Cortex of kidney (tissue), 1 donor: Measurements from ENCODE around the gene SLC34A1.
"Not testable (repeated sequence)": the region's sequence is repeated elsewhere in the genome, so short reads cannot be mapped to it uniquely, and the experiment has no call there.

ENCODE experiments used
- DNase-seq: peaks from one replicate; lab custom pipeline; 2025; lab: John Stamatoyannopoulos, UW

The SLC34A1 gene

DNA sequence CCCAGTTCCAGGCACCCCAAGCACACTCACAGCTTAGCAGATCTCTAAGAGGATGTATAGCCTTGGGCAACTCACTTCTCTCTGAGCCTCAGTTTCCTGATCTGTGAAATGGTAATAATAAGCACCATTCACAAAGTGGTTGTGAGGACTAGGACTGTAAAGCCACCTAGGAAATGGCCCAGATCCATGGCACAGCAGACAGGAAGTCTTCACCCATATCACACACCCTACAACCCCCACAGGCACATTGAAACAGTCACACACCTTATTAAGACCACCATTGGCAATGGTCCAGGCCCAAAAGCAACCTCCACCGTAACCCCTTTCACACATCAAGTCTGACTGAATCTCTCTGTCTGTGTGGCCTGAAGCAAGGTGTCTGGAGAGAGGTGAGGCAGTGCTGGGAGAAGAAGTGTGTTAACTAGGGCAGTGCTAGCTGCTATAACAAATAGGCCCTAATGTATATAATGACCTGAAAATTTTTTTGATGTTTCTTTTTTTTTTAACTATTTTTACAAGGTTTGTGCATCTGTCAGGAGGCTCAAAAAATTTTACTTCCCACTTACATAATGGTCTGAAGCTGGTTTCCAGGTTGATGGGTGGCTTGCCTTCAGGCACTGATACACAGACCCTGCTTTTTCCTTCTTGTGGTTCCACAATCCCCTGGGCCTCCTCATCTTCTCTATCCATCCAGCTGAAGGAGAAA is 28.9 kb upstream of the SLC34A1 start:
- DNase-seq, result no peak

GRCh38 chr5:177355868-177356168 is 28.4 kb upstream of the SLC34A1 start:
- DNase-seq, result no peak

- no peak for DNase-seq
These were observed 27.5 kb upstream of the SLC34A1 start for GRCh38 chr5:177356746-177357145.

DNA sequence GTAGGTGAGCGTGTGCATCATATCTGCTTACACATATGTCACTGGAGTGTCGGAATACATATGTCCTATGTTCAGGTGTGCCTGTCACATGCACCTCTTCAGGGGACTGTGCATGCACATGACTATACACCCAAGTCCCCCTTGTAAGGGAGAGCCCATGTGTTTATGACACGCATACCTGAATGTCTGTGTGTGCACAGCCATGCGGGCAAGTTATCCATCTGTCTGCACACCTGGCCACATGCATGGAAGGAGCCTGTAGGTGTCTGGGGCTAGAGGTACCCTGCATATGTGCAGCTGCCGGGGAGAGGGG is 27.1 kb upstream of the SLC34A1 start:
- DNase-seq, result no peak

DNA sequence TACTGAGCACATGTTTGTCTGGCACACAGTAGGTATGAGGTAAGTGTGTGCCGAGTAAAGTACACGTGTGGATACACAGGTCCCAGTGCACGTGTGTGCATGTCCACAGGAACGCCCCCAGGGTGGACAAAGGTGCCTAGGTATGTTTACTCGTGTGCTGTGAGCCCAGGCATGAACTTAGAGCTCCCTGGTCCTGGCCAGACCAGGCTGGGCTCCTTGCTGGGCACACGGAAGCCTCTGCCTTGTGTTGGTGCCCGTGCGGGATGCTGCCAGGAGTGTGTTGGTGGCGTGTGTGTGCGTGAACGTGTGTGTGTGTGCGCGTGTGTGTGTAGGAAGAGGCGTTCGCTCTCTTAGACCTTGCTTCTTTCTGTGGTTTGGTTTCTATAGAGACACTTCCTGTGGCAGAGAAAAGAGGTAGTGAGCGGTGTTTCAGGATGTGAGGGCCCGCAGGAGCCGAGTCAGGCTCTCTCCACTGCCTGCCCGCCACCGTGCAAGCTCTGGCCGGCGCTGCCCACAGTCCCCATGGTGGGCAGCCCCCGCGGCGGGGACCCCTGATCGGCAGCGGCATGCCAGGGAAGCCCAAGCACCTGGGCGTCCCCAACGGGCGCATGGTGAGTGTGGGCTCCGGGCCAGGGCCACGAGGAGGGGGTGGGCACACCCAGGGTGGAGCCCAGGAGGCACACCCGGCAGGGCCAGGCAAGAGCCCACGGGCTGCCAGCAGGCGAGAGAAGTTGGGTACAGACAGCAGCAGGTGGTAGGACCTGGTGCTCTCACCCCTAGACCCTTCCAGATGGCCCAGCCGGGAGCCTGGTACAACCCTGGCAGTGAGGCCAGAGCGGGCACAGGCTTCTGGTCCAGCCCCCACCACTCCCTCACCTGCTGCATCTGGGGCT is 26.5 kb upstream of the SLC34A1 start, which contains the start of gene RGS14:
Gene RGS14 (plus strand): TSS at position 466 of the 893 bp plus-strand sequence. CDS start 101 bp downstream, at position 567.
- no peak for DNase-seq

DNA sequence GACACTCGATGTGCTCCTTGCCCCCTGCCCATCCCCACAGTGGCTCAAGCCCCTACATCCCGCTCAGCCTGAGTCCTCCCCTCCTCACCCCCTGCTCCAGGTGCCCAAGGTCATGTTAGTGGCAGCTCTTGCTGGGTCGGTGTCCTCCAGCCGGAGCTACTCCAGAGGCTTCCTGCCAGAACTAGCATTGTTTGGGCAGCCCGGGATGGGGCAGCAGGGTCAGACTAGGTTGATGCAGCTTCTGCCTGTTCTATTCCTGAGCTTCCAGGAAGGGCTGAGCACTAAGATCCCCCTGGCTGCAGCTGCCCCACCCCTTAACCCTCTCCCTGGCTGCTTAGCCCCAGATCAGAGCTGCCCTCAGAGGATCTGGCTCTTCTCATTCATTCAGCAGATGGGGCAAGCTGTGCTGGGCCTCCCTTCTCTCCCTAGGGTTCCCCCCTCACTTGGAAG is 25.8 kb upstream of the SLC34A1 start:
- DNase-seq, result no peak

DNA sequence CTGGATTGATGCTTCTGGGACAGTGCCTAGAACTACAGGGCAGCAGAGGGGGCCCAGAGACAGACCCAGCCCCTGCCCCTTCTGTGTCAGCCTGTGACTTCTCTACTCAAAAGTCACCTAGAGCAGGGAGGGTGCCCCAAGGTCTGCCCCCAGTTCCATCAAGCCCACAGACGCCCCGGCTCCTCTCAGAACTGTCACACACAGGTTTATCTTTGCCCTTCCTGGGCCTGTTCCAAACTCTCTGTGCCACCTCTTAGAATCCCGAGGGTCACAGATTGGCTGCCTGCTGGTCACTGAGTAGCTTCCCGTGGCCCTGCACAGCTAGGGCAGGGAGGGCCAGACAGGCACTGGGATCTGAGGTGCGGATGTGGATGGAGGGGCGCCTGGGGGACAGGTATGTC is 24.8 kb upstream of the SLC34A1 start:
- no peak for DNase-seq

DNA sequence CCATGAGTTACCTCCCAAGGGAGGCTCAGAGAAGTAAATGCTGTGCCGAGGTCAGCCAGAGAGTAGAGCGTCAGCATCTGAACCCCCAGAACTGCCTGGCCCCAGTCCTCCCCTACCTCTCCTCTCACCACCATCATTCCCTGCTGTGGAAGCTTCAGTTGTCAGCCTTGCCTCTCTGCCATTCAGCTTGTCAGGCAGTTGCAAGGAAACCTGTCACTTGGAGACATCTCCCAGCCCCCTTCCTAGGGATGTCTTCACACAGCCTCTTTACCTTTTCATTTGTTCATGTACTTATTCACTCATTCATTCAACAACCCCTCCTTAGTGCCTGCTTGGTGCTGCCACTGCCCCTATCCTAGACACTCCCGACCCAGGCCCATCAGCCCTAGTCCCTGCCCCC is 24.4 kb upstream of the SLC34A1 start:
- DNase-seq, result no peak

- DNase-seq, result not testable (repeated sequence)
These were observed 23.5 kb upstream of the SLC34A1 start for GRCh38 chr5:177360740-177361139.

DNA sequence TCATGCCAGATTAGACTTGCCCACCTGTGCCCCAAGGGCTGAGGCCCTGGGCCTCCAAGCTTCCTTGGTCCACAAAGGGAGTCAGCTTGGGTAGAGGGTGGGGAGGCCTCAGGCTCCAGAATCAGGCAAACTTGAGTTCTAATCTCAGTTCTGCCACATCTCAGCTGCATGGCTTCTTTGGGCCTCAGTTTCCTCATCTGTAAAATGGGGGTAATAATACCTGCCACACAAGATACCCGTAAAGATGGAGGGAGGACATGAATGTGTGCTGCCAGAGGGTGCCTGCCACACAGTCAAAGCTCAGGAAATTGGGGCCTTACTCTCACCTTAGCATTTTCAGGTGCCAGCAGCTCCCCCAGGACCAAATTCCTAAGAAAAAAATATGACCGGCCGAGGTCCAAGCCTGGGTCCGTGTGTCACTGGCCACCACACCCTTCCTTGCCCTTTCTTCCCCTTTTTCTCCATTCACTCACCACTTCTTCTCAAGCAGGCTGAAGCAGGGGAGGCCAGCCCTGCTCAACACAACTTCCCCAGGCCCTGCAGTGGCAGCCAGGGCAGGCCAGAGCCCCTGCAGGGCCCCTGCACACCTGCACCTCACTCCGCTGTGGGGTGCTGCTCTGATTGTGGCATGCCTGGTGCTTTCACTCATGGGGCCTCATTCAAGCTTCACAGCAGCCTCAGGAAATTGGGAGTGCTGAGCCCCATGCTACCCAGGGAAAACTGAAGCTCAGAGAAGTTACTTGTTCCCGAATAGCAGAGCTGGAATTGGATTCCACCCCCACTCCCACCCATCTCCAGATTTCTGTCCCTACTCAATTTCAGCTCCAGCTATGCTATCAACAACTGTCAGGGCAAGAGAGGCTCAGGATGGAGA is 22.6 kb upstream of the SLC34A1 start:
- no peak for DNase-seq

GRCh38 chr5:177362292-177362609 is 22.0 kb upstream of the SLC34A1 start:
- DNase-seq, result no peak

DNA sequence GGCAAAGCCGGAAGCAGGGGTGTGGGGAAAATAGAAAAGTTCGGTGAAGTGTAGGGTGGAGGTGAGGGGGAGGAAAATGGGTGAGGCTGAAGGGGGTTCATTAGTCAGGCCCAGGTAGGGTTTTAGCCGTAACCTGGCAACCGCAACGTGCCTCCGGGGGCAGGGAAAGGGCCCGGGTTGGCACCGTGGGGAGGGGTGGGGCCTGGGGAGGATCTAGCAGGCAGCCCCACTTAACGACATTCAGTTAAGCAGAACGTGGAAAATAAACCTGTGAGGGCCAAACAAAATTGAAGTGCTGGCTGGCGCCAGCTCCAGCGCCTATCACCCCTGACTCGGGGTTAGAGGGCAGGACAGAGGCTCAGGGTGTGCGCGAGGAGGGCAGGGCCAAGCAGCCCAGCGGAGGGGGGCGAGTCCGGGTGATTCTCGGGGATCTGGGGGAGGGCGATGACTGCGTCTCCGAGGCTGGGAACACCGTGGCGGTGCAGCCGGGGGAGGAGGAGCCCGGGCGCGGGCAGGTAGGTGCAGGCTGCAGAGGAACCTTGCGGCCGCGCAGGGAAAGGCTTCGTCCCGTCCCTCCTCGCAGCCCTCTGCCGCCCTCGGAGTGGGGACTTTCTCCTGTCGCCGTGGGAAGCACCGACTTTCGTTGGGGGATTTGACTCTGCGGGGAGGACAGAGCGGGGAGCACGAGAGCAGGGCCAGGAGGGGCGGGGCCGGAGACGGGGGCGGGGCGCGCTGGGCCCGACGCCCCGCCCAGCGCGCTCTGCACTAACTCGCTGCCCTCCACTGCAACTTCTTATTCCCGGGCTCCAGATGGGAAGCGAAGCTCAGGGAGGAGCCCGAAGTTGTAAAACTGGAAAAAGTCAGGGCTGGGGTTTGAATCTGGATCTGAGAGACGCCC is 21.4 kb upstream of the SLC34A1 start:
- DNase-seq, result no peak

DNA sequence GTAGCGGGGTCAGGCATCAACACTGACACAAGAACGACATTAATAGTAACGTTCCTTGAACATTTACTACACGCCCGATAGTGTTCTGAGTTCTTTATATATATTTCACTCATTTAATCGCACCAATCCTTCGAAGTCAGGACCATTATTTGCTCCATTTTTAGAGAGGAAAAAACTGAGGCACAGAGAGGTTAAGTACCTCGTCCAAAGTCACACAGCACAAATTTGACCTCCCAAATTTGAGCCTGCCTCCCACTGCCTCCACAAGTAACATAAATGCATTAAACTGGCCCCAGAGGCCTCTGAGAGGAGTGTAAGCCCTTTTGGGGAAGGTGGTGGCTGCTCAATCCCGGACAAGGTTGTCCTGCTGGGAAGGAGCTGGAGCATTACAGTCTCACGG is 20.7 kb upstream of the SLC34A1 start:
- DNase-seq, result no peak

- DNase-seq, result no peak
These were observed 19.9 kb upstream of the SLC34A1 start for GRCh38 chr5:177364159-177364962.

DNA sequence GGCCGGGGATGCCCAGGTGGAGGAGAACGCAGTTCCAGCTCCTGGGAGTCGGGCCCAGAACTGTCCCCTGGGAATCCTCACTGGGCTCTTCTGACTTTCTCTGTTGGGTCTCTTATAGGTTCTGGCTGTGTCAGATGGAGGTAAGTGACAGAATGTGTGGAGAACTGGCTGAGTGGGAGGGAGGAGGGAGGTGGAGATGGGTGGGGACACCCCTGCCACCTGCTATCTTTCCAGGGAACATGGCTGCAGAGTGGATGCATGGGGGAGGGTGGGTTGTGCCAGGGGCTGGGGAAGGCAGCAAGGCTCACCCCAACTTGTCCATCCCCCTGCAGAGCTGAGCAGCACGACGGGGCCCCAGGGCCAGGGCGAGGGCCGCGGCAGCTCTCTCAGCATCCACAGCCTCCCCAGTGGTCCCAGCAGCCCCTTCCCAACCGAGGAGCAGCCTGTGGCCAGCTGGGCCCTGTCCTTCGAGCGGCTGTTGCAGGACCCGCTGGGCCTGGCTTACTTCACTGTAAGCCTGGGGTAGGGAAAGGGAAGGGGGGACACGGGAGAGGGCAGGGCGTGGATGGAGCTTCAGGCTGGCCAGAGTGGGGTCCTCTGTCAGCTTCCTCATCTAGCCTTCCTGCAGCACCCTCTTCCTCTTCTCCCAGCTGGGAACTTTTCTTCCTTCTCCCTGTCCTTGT is 18.2 kb upstream of the SLC34A1 start:
- DNase-seq, result no peak

GRCh38 chr5:177366528-177367322 is 17.5 kb upstream of the SLC34A1 start:
- no peak for DNase-seq

DNA sequence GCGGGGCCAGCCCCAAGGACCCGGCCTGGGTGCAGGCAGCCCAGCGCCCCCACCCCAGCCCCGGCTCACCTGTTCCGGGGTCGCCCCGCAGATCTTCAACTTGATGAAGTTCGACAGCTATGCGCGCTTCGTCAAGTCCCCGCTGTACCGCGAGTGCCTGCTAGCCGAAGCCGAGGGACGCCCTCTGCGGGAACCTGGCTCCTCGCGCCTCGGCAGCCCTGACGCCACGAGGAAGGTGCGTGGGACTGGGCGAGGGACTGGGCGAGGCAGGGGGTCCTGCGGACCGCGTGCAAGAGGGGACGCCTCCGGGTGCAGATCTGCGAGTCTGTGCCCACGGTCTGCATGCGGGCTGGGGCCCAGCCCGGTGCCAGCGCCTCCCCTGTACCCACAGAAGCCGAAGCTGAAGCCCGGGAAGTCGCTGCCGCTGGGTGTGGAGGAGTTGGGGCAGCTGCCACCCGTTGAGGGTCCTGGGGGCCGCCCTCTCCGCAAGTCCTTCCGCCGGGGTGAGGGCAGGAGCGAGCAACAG is 16.8 kb upstream of the SLC34A1 start:
- no peak for DNase-seq

- no peak for DNase-seq
These were observed 16.0 kb upstream of the SLC34A1 start for GRCh38 chr5:177367981-177368868.
